ENCODE measurements around the gene PDE7B. TPM values are rescaled to one million over a fixed set of nuclear protein-coding genes. Genes with fewer than 3 reads are reported as not detected.

PDE7B gene
- total and polyA plus RNA-seq, 9 of the 15 experiments (the other 6 are each of a cell fraction or from before 2014, with no cell fraction given), result 0.01 TPM; not detected in 8

GRCh38 chr6:136089876-136090275 lies 238.4 kb downstream of the PDE7B start:
- no peak overlapping the region for H3K27ac ChIP-seq (ENCODE audit: extremely low read depth, low read depth, low read length)
- BruUV-seq (replicated peaks), result no TSS peak
- ChIA-PET POLR2A (no interaction called here), CTCF (ENCODE audit: low intra/inter-chr PET ratio) (no interaction called here)
- DNase-seq (ENCODE audit: extremely low read depth in 1 of 4, low spot score in 3 of 4), result no peak
- intact Hi-C loops (cut with micrococcal nuclease), result no loop called here
- H2AFZ ChIP-seq (ENCODE audit: low read depth, low read length), result no peak overlapping the region
- H3K4me2 ChIP-seq (ENCODE audit: insufficient read depth, low read length), result no peak overlapping the region
- TF ChIP-seq ZBTB34 (CRISPR knock-in tag; IDR thresholded peaks at IDR 0.05) (no peak), ZNF165 (CRISPR knock-in tag; IDR thresholded peaks at IDR 0.05; ENCODE audit: borderline replicate concordance) (no peak), ZHX1 (conservative IDR thresholded peaks at IDR 0.05; ENCODE audit: low read length) (no peak), FOSL1 (tag; conservative IDR thresholded peaks at IDR 0.05) (peak; percentile 79), ZNF449 (CRISPR knock-in tag; IDR thresholded peaks at IDR 0.05) (no peak), E2F6 (IDR thresholded peaks at IDR 0.05; ENCODE audit: borderline replicate concordance in 1 of 2, extremely low read depth in 1 of 2, insufficient read depth in 1 of 2, insufficient read length in 1 of 2, low read depth in 1 of 2, low read length in 1 of 2, poor library complexity in 1 of 2, severe bottlenecking in 1 of 2) (no peak), YBX1 (IDR thresholded peaks at IDR 0.05) (no peak)
- no peak for ATAC-seq
- no peak overlapping the region for H3K9ac ChIP-seq (ENCODE audit: insufficient read depth in 1 of 2, low read depth in 2 of 2, low read length in 2 of 2)
- WGBS (ENCODE audit: insufficient coverage, low coverage, missing lambda C conversion rate), result 0% methylated on average over 6 of the region's 6 CpGs
- H3K4me1 ChIP-seq (replicated peaks in 1 of 2; ENCODE audit: control insufficient read depth in 2 of 2, insufficient read depth in 2 of 2, low read length in 2 of 2), result no peaks in the 10 kb centered on the region
- no peaks in the 10 kb centered on the region for H3K9me1 ChIP-seq (ENCODE audit: control insufficient read depth, insufficient read depth, low read length)
- H3K27me3 ChIP-seq (ENCODE audit: control insufficient read depth in 2 of 2, insufficient read depth in 2 of 2, low read length in 2 of 2), result peaks cover 2 to 4% of the 10 kb centered on the region in 2 experiments; a peak in 3 of 5 replicates
- H3K79me2 ChIP-seq (ENCODE audit: control insufficient read depth, insufficient read depth, low read length), result no peaks in the 10 kb centered on the region
- in situ Hi-C loops (cut with MboI), result no loop called here
- no peak overlapping the region for H3K4me3 ChIP-seq
- H3K36me3 ChIP-seq (ENCODE audit: control insufficient read depth, insufficient read depth, low read length), result no peaks in the 10 kb centered on the region
- no peaks in the 10 kb centered on the region for H3K9me3 ChIP-seq (replicated peaks; ENCODE audit: control insufficient read depth, insufficient read depth, low read depth, low read length)
- no peaks in the 10 kb centered on the region for H4K20me1 ChIP-seq (replicated peaks; ENCODE audit: control insufficient read depth, insufficient read depth, low read length)
- FAIRE-seq, result no peak
